SK-N-MC (cell line): ENCODE results near the gene CYTH3.

Experiments
- DNase-seq: peaks from one replicate; pipeline ENCODE4 v3.0.0-alpha.2; 2011; ENCODE audit warnings: low read depth, low spot score
- H3K27ac ChIP-seq: fragments of 200-600 bp; sonication (generic); 2 replicates; pipeline ENCODE4 v1.5.1; 2016; ENCODE audit warnings: mixed run types
- H3K36me3 ChIP-seq: fragments of 200-600 bp; sonication (generic); 2 replicates; pipeline ENCODE4 v1.6.1; 2017; ENCODE audit warnings: antibody characterized with exemption, low read length, mixed read lengths; ENCODE audit not compliant: insufficient read depth
- H3K4me3 ChIP-seq: fragments of 200-600 bp; sonication (generic); 2 replicates; pipeline ENCODE4 v1.5.1; 2016
- H3K9ac ChIP-seq: fragments of 200-600 bp; sonication (generic); 2 replicates; pipeline ENCODE4 v1.8.0; 2017; ENCODE audit warnings: mixed run types, mixed read lengths; ENCODE audit not compliant: insufficient read length
- H3K9me3 ChIP-seq: fragments of 200-600 bp; sonication (generic); 2 replicates; pipeline ENCODE4 v1.6.1; 2017; ENCODE audit warnings: low read depth, mild to moderate bottlenecking, antibody characterized with exemption, low read length, moderate library complexity, mixed read lengths
- EZH2 ChIP-seq: fragments of 200-600 bp; sonication (generic); IDR thresholded peaks from one replicate; pipeline ENCODE4 v1.6.1; 2017; ENCODE audit warnings: antibody characterized with exemption
- FOXP2 ChIP-seq: optimal IDR thresholded peaks from 2 replicates; pipeline ENCODE3; 2011; ENCODE audit warnings: mild to moderate bottlenecking, moderate library complexity; ENCODE audit not compliant: insufficient read depth; ENCODE audit errors: extremely low read length, control extremely low read depth
- POLR2AphosphoS5 ChIP-seq: IDR thresholded peaks from 2 replicates; pipeline ENCODE4 v1.6.1; 2012; ENCODE audit warnings: mild to moderate bottlenecking, low read depth, low read length, borderline replicate concordance

The CYTH3 gene

GRCh38 chr7:6162650-6163366 lies 109.6 kb downstream of the CYTH3 start:
- Histone ChIP-seq H3K4me3 (no peak overlapping the region), H3K36me3 (peaks cover 23% of the 10 kb centered on the region), H3K27ac (no peak overlapping the region), H3K9me3 (no peaks in the 10 kb centered on the region), H3K9ac (no peak overlapping the region)
- DNase-seq: no peak
- TF ChIP-seq FOXP2 (no peak), EZH2 (no peak), POLR2AphosphoS5 (no peak; the same call in 1 of the 2 replicates)

- no peak for TF ChIP-seq POLR2AphosphoS5
- no peak for TF ChIP-seq EZH2
- no peak for TF ChIP-seq FOXP2
- H3K36me3 ChIP-seq: peaks cover 27% of the 10 kb centered on the region
Observed at GRCh38 chr7:6162331-6162620, 110.1 kb downstream of the CYTH3 start.

GRCh38 chr7:6161463-6162330 lies 110.7 kb downstream of the CYTH3 start:
- TF ChIP-seq POLR2AphosphoS5 (no peak), FOXP2 (no peak), EZH2 (no peak)
- no peak for DNase-seq
- H3K36me3 ChIP-seq: peaks cover 31% of the 10 kb centered on the region
- no peak overlapping the region for H3K9ac ChIP-seq
- H3K4me3 ChIP-seq: no peak overlapping the region
- H3K9me3 ChIP-seq: no peaks in the 10 kb centered on the region
- no peak overlapping the region for H3K27ac ChIP-seq

More at GRCh38 chr7:6162331-6162620, 110.1 kb downstream of the CYTH3 start:
- Histone ChIP-seq H3K9ac (no peak overlapping the region), H3K9me3 (no peaks in the 10 kb centered on the region), H3K27ac (no peak overlapping the region), H3K4me3 (no peak overlapping the region)
- DNase-seq: no peak

- H3K9me3 ChIP-seq: no peaks in the 10 kb centered on the region
- DNase-seq: no peak
- no peak overlapping the region for H3K27ac ChIP-seq
- peaks cover 37% of the 10 kb centered on the region for H3K36me3 ChIP-seq
- H3K9ac ChIP-seq: no peak overlapping the region
- TF ChIP-seq POLR2AphosphoS5: no peak
- no peak for TF ChIP-seq FOXP2
- TF ChIP-seq EZH2: no peak
- no peak overlapping the region for H3K4me3 ChIP-seq
Observed at GRCh38 chr7:6160191-6160623, 112.2 kb downstream of the CYTH3 start.

GRCh38 chr7:6159524-6160031 lies 112.8 kb downstream of the CYTH3 start:
- Histone ChIP-seq H3K36me3 (peaks cover 41% of the 10 kb centered on the region), H3K4me3 (no peak overlapping the region), H3K27ac (no peak overlapping the region), H3K9ac (no peak overlapping the region), H3K9me3 (no peaks in the 10 kb centered on the region)
- DNase-seq: no peak
- TF ChIP-seq FOXP2 (no peak), POLR2AphosphoS5 (no peak), EZH2 (no peak)

GRCh38 chr7:6159097-6159483 lies 113.3 kb downstream of the CYTH3 start:
- TF ChIP-seq POLR2AphosphoS5: no peak
- no peak for TF ChIP-seq FOXP2
- no peak for TF ChIP-seq EZH2
- no peak overlapping the region for H3K4me3 ChIP-seq
- peaks cover 42% of the 10 kb centered on the region for H3K36me3 ChIP-seq
- H3K9me3 ChIP-seq: no peaks in the 10 kb centered on the region
- H3K9ac ChIP-seq: no peak overlapping the region
- no peak overlapping the region for H3K27ac ChIP-seq
- no peak for DNase-seq

GRCh38 chr7:6158424-6159096 lies 113.9 kb downstream of the CYTH3 start:
- no peak overlapping the region for H3K4me3 ChIP-seq
- peaks cover 47% of the 10 kb centered on the region for H3K36me3 ChIP-seq
- no peak overlapping the region for H3K27ac ChIP-seq
- no peak overlapping the region for H3K9ac ChIP-seq
- no peak for DNase-seq
- no peaks in the 10 kb centered on the region for H3K9me3 ChIP-seq
- TF ChIP-seq POLR2AphosphoS5 (no peak), EZH2 (no peak), FOXP2 (no peak)
